ENCODE measurements around the gene TOX2.

TOX2 gene

GRCh38 chr20:43916073-43916880 lies 1.6 kb downstream of the TOX2 start:
- no peak for DNase-seq

- DNase-seq, result no peak
Measured at GRCh38 chr20:43916881-43917371, 2.3 kb downstream of the TOX2 start.

GRCh38 chr20:43917380-43917779 lies 2.7 kb downstream of the TOX2 start:
- DNase-seq, result no peak

- DNase-seq, result no peak
Measured at GRCh38 chr20:43919686-43920403, 5.2 kb downstream of the TOX2 start.

- no peak for DNase-seq
Measured at GRCh38 chr20:43920797-43921196, 6.1 kb downstream of the TOX2 start.

- DNase-seq, result no peak
Measured at GRCh38 chr20:43921227-43921780, 6.7 kb downstream of the TOX2 start.

GRCh38 chr20:43922614-43923013 lies 8.0 kb downstream of the TOX2 start:
- no peak for DNase-seq

GRCh38 chr20:43923322-43923721 lies 8.7 kb downstream of the TOX2 start:
- no peak for DNase-seq

GRCh38 chr20:43923917-43924316 lies 9.3 kb downstream of the TOX2 start:
- no peak for DNase-seq

GRCh38 chr20:43925215-43925614 lies 10.6 kb downstream of the TOX2 start:
- DNase-seq, result no peak

GRCh38 chr20:43925801-43926200 lies 11.1 kb downstream of the TOX2 start:
- no peak for DNase-seq

GRCh38 chr20:43926287-43927050 lies 11.8 kb downstream of the TOX2 start:
- DNase-seq, result no peak

GRCh38 chr20:43931976-43932375 lies 17.3 kb downstream of the TOX2 start:
- no peak for DNase-seq

- DNase-seq, result no peak
Measured at GRCh38 chr20:43934833-43935232, 20.2 kb downstream of the TOX2 start.

- DNase-seq, result no peak
Measured at GRCh38 chr20:43936104-43936770, 21.6 kb downstream of the TOX2 start.

- DNase-seq, result no peak
Measured at GRCh38 chr20:43936805-43937204, 22.2 kb downstream of the TOX2 start.

- no peak for DNase-seq
Measured at GRCh38 chr20:43937591-43937990, 22.9 kb downstream of the TOX2 start.

GRCh38 chr20:43938017-43938655 lies 23.5 kb downstream of the TOX2 start:
- DNase-seq, result no peak

- no peak for DNase-seq
Measured at GRCh38 chr20:43938932-43939761, 24.5 kb downstream of the TOX2 start.

GRCh38 chr20:43939762-43940121 lies 25.1 kb downstream of the TOX2 start:
- DNase-seq, result no peak
